ENCODE results near the gene FOXO1. TPM values are rescaled to one million over a fixed set of nuclear protein-coding genes. Genes with fewer than 3 reads are reported as not detected.
A peak's percentile ranks its signal among the peaks of the same experiment; 100 is the strongest.

FOXO1 gene
- total and polyA plus RNA-seq, 2 experiments from 2014 or later, result 32.4 to 68.0 TPM

DNA sequence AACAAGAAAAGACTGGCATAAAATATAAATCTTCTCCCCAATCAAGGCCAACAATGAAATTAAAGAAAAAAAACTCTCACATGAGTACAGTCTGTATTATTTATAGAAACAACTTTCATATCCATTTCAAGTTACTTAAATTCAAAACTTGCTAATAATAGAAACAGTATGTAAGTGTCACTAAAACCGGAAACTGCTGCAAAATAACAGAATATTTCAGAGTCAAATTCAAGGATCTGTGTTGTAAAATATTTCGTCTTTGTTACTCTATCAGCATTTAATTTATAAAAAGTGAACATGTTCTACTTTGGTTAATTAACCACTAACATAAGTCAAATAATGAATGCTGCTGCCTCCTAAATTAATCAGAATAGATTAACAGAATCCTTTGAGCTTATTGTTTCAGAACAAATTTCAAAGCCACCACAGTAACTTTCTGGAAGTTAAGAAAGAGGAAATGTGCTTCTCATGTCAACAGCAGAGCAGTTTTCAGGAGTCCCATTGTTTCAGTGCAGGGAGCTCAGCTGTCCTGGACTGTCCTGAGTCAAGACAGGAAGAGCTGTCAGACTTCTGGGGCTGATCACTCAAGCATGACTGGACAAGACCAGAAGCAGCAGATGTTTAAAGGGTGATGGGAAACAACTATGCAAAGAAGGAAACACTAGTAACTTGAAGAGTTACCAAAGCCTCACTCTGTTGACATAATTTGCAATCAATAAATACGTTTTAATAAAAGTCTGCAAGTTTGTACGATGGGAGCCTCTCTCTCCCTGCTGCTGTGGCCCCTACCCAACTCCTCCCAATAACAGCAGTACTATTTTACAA is 76.9 kb downstream of the FOXO1 start:
- Histone ChIP-seq H3F3A (replicated peaks; ENCODE audit: low read depth) (no peaks in the 10 kb centered on the region), H3K36me3 (ENCODE audit: insufficient read depth) (no peaks in the 10 kb centered on the region), H4K20me1 (replicated peaks; ENCODE audit: insufficient read depth) (peaks cover 75% of the 10 kb centered on the region), H3K9me2 (ENCODE audit: insufficient read depth) (no peaks in the 10 kb centered on the region), H3K4me1 (ENCODE audit: insufficient read depth) (peaks cover 74% of the 10 kb centered on the region), H3K79me2 (replicated peaks; ENCODE audit: insufficient read depth) (peaks cover 100% of the 10 kb centered on the region), H3K27ac (ENCODE audit: low read depth) (peak overlapping the region; percentile 56; the same call in 1 of the 2 replicates), H3K27me3 (ENCODE audit: insufficient read depth) (no peaks in the 10 kb centered on the region), H2AFZ (no peak overlapping the region), H3K4me2 (no peak overlapping the region), H3K4me3 (no peak overlapping the region)
- TF ChIP-seq CREB1 (CRISPR knock-in tag; IDR thresholded peaks at IDR 0.05; ENCODE audit: low read depth), result no peak
- TF ChIP-seq, protein P1, sequence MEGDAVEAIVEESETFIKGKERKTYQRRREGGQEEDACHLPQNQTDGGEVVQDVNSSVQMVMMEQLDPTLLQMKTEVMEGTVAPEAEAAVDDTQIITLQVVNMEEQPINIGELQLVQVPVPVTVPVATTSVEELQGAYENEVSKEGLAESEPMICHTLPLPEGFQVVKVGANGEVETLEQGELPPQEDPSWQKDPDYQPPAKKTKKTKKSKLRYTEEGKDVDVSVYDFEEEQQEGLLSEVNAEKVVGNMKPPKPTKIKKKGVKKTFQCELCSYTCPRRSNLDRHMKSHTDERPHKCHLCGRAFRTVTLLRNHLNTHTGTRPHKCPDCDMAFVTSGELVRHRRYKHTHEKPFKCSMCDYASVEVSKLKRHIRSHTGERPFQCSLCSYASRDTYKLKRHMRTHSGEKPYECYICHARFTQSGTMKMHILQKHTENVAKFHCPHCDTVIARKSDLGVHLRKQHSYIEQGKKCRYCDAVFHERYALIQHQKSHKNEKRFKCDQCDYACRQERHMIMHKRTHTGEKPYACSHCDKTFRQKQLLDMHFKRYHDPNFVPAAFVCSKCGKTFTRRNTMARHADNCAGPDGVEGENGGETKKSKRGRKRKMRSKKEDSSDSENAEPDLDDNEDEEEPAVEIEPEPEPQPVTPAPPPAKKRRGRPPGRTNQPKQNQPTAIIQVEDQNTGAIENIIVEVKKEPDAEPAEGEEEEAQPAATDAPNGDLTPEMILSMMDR (conservative IDR thresholded peaks at IDR 0.05; ENCODE audit: low read depth in 2 of 2), result no peak
- TF ChIP-seq, protein P2, sequence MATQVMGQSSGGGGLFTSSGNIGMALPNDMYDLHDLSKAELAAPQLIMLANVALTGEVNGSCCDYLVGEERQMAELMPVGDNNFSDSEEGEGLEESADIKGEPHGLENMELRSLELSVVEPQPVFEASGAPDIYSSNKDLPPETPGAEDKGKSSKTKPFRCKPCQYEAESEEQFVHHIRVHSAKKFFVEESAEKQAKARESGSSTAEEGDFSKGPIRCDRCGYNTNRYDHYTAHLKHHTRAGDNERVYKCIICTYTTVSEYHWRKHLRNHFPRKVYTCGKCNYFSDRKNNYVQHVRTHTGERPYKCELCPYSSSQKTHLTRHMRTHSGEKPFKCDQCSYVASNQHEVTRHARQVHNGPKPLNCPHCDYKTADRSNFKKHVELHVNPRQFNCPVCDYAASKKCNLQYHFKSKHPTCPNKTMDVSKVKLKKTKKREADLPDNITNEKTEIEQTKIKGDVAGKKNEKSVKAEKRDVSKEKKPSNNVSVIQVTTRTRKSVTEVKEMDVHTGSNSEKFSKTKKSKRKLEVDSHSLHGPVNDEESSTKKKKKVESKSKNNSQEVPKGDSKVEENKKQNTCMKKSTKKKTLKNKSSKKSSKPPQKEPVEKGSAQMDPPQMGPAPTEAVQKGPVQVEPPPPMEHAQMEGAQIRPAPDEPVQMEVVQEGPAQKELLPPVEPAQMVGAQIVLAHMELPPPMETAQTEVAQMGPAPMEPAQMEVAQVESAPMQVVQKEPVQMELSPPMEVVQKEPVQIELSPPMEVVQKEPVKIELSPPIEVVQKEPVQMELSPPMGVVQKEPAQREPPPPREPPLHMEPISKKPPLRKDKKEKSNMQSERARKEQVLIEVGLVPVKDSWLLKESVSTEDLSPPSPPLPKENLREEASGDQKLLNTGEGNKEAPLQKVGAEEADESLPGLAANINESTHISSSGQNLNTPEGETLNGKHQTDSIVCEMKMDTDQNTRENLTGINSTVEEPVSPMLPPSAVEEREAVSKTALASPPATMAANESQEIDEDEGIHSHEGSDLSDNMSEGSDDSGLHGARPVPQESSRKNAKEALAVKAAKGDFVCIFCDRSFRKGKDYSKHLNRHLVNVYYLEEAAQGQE (IDR thresholded peaks at IDR 0.05; ENCODE audit: unreplicated experiment), result no peak
- TF ChIP-seq, protein P3, sequence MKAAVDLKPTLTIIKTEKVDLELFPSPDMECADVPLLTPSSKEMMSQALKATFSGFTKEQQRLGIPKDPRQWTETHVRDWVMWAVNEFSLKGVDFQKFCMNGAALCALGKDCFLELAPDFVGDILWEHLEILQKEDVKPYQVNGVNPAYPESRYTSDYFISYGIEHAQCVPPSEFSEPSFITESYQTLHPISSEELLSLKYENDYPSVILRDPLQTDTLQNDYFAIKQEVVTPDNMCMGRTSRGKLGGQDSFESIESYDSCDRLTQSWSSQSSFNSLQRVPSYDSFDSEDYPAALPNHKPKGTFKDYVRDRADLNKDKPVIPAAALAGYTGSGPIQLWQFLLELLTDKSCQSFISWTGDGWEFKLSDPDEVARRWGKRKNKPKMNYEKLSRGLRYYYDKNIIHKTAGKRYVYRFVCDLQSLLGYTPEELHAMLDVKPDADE (IDR thresholded peaks at IDR 0.05), result no peak
- TF ChIP-seq JUNB (IDR thresholded peaks at IDR 0.05; ENCODE audit: unreplicated experiment), result no peak
- TF ChIP-seq POLR2AphosphoS5 (IDR thresholded peaks at IDR 0.05; ENCODE audit: low read depth), result no peak
- TF ChIP-seq ZNF114 (CRISPR knock-in tag; IDR thresholded peaks at IDR 0.05), result no peak
- TF ChIP-seq, protein P4, sequence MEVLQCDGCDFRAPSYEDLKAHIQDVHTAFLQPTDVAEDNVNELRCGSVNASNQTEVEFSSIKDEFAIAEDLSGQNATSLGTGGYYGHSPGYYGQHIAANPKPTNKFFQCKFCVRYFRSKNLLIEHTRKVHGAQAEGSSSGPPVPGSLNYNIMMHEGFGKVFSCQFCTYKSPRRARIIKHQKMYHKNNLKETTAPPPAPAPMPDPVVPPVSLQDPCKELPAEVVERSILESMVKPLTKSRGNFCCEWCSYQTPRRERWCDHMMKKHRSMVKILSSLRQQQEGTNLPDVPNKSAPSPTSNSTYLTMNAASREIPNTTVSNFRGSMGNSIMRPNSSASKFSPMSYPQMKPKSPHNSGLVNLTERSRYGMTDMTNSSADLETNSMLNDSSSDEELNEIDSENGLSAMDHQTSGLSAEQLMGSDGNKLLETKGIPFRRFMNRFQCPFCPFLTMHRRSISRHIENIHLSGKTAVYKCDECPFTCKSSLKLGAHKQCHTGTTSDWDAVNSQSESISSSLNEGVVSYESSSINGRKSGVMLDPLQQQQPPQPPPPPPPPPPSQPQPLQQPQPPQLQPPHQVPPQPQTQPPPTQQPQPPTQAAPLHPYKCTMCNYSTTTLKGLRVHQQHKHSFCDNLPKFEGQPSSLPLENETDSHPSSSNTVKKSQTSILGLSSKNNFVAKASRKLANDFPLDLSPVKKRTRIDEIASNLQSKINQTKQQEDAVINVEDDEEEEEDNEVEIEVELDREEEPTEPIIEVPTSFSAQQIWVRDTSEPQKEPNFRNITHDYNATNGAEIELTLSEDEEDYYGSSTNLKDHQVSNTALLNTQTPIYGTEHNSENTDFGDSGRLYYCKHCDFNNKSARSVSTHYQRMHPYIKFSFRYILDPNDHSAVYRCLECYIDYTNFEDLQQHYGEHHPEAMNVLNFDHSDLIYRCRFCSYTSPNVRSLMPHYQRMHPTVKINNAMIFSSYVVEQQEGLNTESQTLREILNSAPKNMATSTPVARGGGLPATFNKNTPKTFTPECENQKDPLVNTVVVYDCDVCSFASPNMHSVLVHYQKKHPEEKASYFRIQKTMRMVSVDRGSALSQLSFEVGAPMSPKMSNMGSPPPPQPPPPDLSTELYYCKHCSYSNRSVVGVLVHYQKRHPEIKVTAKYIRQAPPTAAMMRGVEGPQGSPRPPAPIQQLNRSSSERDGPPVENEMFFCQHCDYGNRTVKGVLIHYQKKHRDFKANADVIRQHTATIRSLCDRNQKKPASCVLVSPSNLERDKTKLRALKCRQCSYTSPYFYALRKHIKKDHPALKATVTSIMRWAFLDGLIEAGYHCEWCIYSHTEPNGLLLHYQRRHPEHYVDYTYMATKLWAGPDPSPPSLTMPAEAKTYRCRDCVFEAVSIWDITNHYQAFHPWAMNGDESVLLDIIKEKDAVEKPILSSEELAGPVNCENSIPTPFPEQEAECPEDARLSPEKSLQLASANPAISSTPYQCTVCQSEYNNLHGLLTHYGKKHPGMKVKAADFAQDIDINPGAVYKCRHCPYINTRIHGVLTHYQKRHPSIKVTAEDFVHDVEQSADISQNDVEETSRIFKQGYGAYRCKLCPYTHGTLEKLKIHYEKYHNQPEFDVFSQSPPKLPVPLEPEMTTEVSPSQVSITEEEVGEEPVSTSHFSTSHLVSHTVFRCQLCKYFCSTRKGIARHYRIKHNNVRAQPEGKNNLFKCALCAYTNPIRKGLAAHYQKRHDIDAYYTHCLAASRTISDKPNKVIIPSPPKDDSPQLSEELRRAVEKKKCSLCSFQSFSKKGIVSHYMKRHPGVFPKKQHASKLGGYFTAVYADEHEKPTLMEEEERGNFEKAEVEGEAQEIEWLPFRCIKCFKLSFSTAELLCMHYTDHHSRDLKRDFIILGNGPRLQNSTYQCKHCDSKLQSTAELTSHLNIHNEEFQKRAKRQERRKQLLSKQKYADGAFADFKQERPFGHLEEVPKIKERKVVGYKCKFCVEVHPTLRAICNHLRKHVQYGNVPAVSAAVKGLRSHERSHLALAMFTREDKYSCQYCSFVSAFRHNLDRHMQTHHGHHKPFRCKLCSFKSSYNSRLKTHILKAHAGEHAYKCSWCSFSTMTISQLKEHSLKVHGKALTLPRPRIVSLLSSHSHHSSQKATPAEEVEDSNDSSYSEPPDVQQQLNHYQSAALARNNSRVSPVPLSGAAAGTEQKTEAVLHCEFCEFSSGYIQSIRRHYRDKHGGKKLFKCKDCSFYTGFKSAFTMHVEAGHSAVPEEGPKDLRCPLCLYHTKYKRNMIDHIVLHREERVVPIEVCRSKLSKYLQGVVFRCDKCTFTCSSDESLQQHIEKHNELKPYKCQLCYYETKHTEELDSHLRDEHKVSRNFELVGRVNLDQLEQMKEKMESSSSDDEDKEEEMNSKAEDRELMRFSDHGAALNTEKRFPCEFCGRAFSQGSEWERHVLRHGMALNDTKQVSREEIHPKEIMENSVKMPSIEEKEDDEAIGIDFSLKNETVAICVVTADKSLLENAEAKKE (CRISPR knock-in tag; IDR thresholded peaks at IDR 0.05), result no peak
- TF ChIP-seq EZH2 (IDR thresholded peaks at IDR 0.05; ENCODE audit: low read depth, unreplicated experiment), result no peak
- no peak for TF ChIP-seq NANOG (IDR thresholded peaks at IDR 0.05; ENCODE audit: borderline replicate concordance)
- no peak for TF ChIP-seq ZNF331 (CRISPR knock-in tag; IDR thresholded peaks at IDR 0.05; ENCODE audit: low read depth)
- TF ChIP-seq STAT1 (IDR thresholded peaks at IDR 0.05; ENCODE audit: unreplicated experiment), result no peak
- no peak for TF ChIP-seq EZH2phosphoT487 (IDR thresholded peaks at IDR 0.05; ENCODE audit: unreplicated experiment)
- Mint-ChIP-seq H3K27ac (0 out of 2 replicates have a peak overlapping the region, but pooled peaks have one; percentile 22), H3K9me3 (no peaks in the 10 kb centered on the region; the same call in 2 of the 3 replicates), H3K4me1 (peaks cover 83% of the 10 kb centered on the region), H3K36me3 (ENCODE audit: low read depth) (peaks cover 4% of the 10 kb centered on the region), H3K4me3 (no peak overlapping the region), H3K27me3 (ENCODE audit: insufficient read depth, low read depth, poor library complexity) (no peaks in the 10 kb centered on the region)
- DNase-seq (ENCODE audit: low spot score), result no peak
- ATAC-seq, result no peak
